T1000 (cell line): ENCODE data around the gene CHST11.

Source experiments
- DNase-seq: peaks from one replicate; lab custom pipeline; 2025; ENCODE audit warnings: mixed read lengths; lab: John Stamatoyannopoulos, UW

Gene CHST11

GRCh38 chr12:104719700-104720338 is 263.1 kb downstream of the CHST11 start:
- DNase-seq: no peak

GRCh38 chr12:104720339-104721038 is 263.7 kb downstream of the CHST11 start:
- no peak for DNase-seq

- DNase-seq: no peak
Measured at GRCh38 chr12:104721039-104721405, 264.3 kb downstream of the CHST11 start.

GRCh38 chr12:104721936-104722335 is 265.2 kb downstream of the CHST11 start:
- DNase-seq: no peak

GRCh38 chr12:104722601-104723534 is 266.1 kb downstream of the CHST11 start:
- no peak for DNase-seq

- no peak for DNase-seq
Measured at GRCh38 chr12:104723895-104724294, 267.1 kb downstream of the CHST11 start.

GRCh38 chr12:104724992-104725585 is 268.3 kb downstream of the CHST11 start:
- DNase-seq: no peak

GRCh38 chr12:104725610-104726009 is 268.9 kb downstream of the CHST11 start:
- DNase-seq: no peak

- no peak for DNase-seq
Measured at GRCh38 chr12:104727726-104728465, 271.1 kb downstream of the CHST11 start.

GRCh38 chr12:104729091-104729490 is 272.3 kb downstream of the CHST11 start:
- no peak for DNase-seq

- no peak for DNase-seq
Measured at GRCh38 chr12:104729610-104730446, 273.1 kb downstream of the CHST11 start.

- no peak for DNase-seq
Measured at GRCh38 chr12:104730763-104731162, 274.0 kb downstream of the CHST11 start.

GRCh38 chr12:104733717-104734175 is 277.0 kb downstream of the CHST11 start:
- no peak for DNase-seq

- no peak for DNase-seq
Measured at GRCh38 chr12:104734541-104735095, 277.9 kb downstream of the CHST11 start.

- DNase-seq: no peak
Measured at GRCh38 chr12:104735801-104736200, 279.1 kb downstream of the CHST11 start.

- DNase-seq: no peak
Measured at GRCh38 chr12:104736307-104736706, 279.6 kb downstream of the CHST11 start.

GRCh38 chr12:104737113-104737512 is 280.4 kb downstream of the CHST11 start:
- no peak for DNase-seq

GRCh38 chr12:104737791-104738301 is 281.1 kb downstream of the CHST11 start:
- no peak for DNase-seq

GRCh38 chr12:104738331-104738730 is 281.6 kb downstream of the CHST11 start:
- no peak for DNase-seq
